SK-N-SH (cell line): Measurements from ENCODE around the gene IGSF9B.

ENCODE experiments used
- EP300 ChIP-seq, 2 experiments: IDR thresholded peaks; 2 replicates each; pipeline versions ENCODE4 v1.4.0 to v1.6.1; 2012; ENCODE audit warnings: borderline replicate concordance in 1 of 2, low read depth in 1 of 2, low read length in 1 of 2
- FOXM1 ChIP-seq: IDR thresholded peaks from 2 replicates; pipeline ENCODE4 v1.4.0; 2012; ENCODE audit warnings: low read depth, mild to moderate bottlenecking
- POLR2AphosphoS5 ChIP-seq: IDR thresholded peaks from 2 replicates; pipeline ENCODE4 v1.6.1; 2012; ENCODE audit warnings: low read depth, low read length
- RAD21 ChIP-seq: IDR thresholded peaks from 2 replicates; pipeline ENCODE4 v1.6.1; 2012; ENCODE audit warnings: mild to moderate bottlenecking, low read length
- SMC3 ChIP-seq: IDR thresholded peaks from 2 replicates; pipeline ENCODE4 v1.6.1; 2012; ENCODE audit warnings: low read depth, low read length, improper control_type of control experiment
- TAF1 ChIP-seq: IDR thresholded peaks from 2 replicates; pipeline ENCODE4 v1.6.1; 2012; ENCODE audit warnings: low read depth, mild to moderate bottlenecking, low read length, moderate library complexity, borderline replicate concordance
- TF ChIP-seq, protein P1 (sequence below): fragments of 200-600 bp; sonication (generic); IDR thresholded peaks from 2 replicates; pipeline ENCODE4 v1.6.1; 2017; ENCODE audit warnings: antibody characterized with exemption, mild to moderate bottlenecking, moderate library complexity

DNA sequence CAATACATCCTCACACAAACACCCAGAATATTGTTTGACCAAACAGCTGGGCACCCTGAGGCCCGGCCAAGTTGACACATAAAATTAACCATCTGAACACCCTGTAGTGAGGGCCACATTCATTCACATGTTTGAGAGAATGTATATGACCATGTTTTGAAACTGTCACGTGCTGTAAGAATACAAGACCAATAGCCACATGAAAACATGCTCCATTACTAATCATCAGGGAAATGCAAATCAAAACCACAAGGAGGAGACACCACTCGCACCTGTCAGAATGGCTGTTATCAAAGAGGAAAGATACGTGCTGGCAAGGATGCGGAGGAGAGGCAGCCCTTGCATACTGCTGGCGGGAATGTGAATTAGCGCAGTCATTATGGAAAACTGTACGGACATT lies 38.3 kb upstream of the IGSF9B start:
- no peak for TF ChIP-seq POLR2AphosphoS5
- TF ChIP-seq, protein P1, sequence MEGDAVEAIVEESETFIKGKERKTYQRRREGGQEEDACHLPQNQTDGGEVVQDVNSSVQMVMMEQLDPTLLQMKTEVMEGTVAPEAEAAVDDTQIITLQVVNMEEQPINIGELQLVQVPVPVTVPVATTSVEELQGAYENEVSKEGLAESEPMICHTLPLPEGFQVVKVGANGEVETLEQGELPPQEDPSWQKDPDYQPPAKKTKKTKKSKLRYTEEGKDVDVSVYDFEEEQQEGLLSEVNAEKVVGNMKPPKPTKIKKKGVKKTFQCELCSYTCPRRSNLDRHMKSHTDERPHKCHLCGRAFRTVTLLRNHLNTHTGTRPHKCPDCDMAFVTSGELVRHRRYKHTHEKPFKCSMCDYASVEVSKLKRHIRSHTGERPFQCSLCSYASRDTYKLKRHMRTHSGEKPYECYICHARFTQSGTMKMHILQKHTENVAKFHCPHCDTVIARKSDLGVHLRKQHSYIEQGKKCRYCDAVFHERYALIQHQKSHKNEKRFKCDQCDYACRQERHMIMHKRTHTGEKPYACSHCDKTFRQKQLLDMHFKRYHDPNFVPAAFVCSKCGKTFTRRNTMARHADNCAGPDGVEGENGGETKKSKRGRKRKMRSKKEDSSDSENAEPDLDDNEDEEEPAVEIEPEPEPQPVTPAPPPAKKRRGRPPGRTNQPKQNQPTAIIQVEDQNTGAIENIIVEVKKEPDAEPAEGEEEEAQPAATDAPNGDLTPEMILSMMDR: no peak
- no peak for TF ChIP-seq TAF1
- no peak for TF ChIP-seq RAD21
- no peak for TF ChIP-seq EP300 (IDR thresholded peaks at IDR 0.05; ENCODE audit: borderline replicate concordance in 1 of 2, low read depth in 1 of 2, low read length in 1 of 2)
- TF ChIP-seq FOXM1: no peak
- no peak for TF ChIP-seq SMC3
